ENCODE measurements around the gene ERC2.

DNA sequence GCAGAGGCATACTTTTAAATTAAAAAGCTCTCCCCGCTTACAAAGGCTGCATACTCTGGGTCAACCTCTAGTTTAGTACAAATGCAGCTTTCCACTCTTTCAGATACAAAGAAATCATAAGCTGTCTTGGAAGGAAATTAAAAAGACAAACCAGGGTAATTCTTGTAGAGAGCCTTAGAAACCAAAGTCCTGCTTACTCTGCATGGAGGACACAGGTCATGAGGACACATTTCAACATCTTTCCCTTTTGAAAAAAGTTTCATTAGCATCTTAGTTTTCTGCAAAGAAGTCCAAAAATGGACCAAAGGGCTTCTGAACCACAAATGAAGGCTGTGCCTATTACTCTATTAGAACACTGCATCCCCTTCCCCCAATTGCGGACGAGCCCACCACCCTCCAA lies 930.7 kb downstream of the ERC2 start:
- TF ChIP-seq, protein P1, sequence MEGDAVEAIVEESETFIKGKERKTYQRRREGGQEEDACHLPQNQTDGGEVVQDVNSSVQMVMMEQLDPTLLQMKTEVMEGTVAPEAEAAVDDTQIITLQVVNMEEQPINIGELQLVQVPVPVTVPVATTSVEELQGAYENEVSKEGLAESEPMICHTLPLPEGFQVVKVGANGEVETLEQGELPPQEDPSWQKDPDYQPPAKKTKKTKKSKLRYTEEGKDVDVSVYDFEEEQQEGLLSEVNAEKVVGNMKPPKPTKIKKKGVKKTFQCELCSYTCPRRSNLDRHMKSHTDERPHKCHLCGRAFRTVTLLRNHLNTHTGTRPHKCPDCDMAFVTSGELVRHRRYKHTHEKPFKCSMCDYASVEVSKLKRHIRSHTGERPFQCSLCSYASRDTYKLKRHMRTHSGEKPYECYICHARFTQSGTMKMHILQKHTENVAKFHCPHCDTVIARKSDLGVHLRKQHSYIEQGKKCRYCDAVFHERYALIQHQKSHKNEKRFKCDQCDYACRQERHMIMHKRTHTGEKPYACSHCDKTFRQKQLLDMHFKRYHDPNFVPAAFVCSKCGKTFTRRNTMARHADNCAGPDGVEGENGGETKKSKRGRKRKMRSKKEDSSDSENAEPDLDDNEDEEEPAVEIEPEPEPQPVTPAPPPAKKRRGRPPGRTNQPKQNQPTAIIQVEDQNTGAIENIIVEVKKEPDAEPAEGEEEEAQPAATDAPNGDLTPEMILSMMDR (IDR thresholded peaks at IDR 0.05; ENCODE audit: low read length), result no peak
- TF ChIP-seq EZH2 (IDR thresholded peaks at IDR 0.05; ENCODE audit: borderline replicate concordance, low read length), result no peak
